Astrocyte (in vitro differentiated cells and primary cell): ENCODE measurements around the gene AQP12A.

Experiments used
- CTCF ChIP-seq: IDR thresholded peaks from 2 replicates; pipeline ENCODE4 v1.5.1; 2011; ENCODE audit warnings: low read depth, mild to moderate bottlenecking, inconsistent platforms, low read length, moderate library complexity; ENCODE audit not compliant: insufficient read depth
- EZH2 ChIP-seq: IDR thresholded peaks from 2 replicates; pipeline ENCODE4 v1.6.1; 2012; ENCODE audit warnings: mild to moderate bottlenecking, low read length, inconsistent platforms; ENCODE audit not compliant: insufficient read depth

GRCh38 chr2:240727913-240728312, 36.2 kb downstream of the AQP12A start:
- TF ChIP-seq CTCF (no peak), EZH2 (no peak)
